HL-60/S4 treated with phorbol 12-myristate 13-acetate at 8.2 ng/mL for 4 days and 3 days (cell line): ENCODE results near the gene IFRD2.
"Not testable (repeated sequence)": the region's sequence is repeated elsewhere in the genome, so short reads cannot be mapped to it uniquely, and the experiment has no call there.

ENCODE experiments used
- in situ Hi-C: fragments of 300-500 bp; cut with MboI; formaldehyde crosslinking; loops from 2 replicates; pipeline ENCODE4 v1.15.0; 2022; ENCODE audit warnings: low sequenced_read_pairs

Gene IFRD2

DNA sequence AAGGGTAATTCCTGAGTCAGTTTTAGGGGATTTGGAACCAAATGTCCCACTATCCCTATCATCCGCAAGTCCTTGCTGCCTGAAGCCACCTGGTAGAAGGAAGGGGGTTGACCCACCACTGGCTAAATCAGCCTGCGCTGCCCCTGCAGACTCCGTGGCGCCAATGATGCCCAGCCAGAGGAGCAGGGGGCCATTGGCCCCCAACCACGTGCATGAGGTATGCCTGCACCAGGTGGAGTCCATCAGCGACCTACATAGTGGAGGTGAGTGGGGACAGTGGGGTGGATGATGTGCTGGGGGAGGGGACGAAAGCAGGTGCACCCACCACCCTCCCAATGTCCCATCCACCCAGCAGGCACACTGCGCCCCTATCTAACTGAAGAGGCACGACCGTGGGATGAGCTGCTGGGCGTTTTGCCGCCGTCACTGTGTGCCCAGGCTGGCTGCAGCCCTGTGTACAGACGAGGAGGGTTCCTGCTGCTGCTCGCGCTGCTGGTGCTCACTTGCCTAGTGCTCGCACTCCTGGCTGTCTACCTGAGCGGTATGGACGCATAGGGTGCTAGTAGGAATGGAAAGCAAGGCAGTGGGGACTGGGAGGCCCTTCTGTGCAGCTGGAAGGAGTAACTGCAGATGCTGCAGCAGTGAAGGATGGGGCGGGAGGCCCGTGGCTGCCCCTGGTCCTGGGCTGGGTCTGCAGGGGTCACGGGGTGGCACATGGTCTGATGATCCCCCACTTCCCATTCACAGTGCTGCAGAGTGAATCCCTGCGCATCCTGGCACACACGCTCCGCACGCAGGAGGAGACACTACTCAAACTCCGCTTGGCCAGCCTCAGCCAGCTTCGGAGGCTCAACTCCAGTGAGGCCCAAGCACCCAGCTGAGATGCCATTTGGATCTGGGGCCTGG, 5.7 kb downstream of the IFRD2 start:
- in situ Hi-C loops = no loop called here

DNA sequence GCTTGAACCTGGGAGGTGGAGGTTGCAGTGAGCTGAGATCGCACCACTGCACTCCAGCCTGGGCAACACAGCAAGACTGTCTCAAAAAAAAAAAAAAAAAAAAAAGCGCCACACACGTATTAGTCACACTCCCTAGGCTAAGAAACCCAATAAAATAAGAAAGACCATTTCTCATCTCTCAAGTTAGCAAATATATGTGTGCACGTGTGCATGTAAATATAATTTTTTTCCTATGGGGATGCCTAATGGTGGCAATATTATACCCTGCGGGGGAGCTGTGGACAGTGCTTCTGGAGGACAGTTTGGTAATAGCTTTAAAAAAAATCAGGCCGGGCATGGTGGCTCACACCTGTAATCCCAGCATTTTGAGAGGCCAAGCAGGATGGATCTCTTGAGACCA, 8.1 kb downstream of the IFRD2 start:
- in situ Hi-C loops = not testable (repeated sequence)

DNA sequence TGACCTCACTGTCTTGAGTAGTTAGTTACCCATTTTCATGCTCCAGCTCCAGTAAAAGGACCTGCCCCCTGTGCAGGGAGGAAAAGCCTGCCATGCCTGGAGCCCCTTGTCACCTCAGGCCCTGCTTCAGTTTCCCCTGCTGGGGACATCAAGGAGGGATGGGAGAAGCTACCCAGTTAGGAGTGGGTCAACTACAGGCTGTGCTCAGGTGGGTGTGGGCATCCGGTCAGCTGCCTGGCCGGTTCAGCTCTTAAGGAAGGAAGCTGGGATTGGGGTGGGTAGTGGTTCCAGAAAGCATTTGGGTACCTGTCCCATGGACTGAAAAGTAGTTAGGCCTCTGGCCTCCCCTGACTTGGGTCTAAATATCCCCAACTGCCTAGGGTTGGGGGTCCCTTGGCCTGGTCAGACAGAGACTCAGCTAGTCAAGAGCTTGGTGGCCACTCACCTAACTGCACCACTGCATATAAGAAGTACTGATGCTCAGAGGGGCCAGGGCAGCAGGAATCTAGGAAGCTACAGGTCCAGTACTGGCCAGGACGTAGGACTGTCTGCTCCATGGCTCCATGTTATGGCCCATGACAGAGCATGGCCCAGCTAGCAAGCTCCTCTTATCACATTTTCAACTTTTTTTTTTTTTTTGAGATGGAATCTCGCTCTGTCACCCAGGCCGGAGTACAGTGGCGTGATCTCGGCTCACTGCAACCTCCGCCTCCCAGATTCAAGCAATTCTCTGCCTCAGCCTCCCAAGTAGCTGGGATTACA, 12.8 kb downstream of the IFRD2 start:
- in situ Hi-C loops = no loop called here

DNA sequence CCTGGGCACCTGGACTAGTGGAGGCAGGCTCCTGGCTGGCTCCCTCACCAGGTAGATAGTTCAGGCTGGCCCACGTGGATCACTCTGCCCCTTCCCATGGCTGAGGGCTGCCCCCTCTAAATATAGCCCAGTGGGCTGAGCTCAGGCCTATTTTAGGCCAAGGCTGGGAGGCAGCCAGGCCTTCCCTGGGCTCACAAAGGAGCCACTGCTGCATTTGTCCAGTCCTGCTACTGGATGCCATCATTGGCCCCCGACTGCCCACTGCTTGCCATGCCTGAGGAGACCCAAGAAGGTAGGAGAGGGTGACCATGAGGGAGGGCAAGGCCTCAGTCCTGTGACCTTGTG, 13.4 kb downstream of the IFRD2 start, which contains the start of gene LSMEM2:
Gene LSMEM2, plus strand, starts transcription at position 208 of the 345 bp plus-strand sequence. Its CDS starts 27 bp downstream, at position 235.
- in situ Hi-C loops = no loop called here

DNA sequence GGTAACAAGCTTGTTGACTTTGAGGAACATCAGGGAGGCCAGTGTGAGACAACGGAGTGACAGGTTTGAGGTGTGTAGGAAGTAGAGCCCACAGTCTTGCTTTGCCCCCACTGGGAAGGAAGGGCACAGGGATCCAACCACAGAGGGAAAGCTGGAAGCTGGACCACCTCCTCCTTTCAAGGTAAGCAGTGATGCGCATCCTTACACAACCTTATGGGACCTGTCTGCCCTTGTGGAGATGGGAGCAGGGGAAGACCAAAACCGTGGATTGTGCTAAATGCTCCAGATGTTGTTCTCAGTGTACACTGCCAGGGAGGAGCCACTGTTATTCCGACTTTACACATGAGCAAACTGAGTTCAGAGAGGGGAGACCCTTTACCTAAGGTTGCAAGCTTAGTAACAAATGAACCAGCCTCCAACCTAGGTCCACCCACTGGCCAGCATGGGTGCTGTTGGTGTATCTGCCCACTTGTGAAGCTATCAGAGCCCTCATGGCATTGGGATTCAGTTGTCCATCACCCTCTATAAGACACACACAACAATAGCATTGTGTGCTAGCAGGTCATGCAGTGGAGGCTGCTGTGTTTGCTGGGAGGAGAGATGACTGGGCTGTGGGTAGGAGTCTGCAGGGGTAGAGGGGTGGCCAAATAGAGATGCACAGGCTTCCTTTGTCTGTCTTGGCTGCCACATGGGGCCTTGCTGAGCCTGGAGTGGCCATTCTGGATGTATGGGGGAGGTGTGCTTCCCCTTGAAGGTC, 13.9 kb downstream of the IFRD2 start:
- in situ Hi-C loops = no loop called here

DNA sequence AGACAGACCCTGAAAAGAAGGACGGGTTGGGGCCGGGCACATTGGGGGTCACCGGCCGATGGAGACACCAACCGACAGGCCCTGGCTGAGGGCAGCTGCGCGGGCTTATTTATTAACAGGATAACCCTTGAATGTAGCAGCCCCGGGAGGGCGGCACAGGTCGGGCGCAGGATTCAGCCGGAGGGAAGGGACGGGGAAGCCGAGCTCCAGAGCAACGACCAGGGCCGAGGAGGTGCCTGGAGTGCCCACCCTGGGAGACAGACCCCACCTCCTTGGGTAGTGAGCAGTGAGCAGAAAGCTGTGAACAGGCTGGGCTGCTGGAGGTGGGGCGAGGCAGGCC, 15.5 kb downstream of the IFRD2 start:
- in situ Hi-C loops = no loop called here

DNA sequence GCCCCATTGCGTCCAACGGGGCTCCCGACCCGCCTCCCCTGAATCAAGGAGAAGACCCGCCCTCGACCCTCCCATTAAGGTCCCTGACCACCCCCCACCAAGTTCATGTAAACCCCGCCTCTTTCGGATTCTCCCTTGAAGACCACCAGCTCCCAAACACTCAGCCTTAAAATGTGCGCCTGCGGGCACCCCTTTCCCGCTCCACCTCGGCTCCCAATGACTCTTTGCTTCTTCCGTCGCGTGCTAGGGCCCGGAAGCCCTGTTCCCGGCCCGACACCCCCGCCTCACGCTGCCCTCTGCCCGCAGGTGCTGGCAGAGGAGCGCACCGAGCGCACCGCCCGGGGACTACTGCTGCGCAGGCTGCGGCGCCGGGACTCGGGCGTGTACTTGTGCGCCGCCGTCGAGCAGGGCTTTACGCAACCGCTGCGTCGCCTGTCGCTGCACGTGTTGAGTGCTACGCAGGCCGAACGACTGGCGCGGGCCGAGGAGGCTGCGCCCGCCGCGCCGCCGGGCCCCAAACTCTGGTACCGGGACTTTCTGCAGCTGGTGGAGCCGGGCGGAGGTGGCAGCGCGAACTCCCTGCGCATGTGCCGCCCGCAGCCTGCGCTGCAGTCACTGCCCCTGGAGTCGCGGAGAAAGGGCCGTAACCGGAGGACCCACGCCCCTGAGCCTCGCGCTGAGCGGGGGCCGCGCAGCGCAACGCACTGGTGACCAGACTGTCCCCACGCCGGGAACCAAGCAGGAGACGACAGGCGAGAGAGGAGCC, 16.1 kb downstream of the IFRD2 start:
- in situ Hi-C loops = no loop called here

DNA sequence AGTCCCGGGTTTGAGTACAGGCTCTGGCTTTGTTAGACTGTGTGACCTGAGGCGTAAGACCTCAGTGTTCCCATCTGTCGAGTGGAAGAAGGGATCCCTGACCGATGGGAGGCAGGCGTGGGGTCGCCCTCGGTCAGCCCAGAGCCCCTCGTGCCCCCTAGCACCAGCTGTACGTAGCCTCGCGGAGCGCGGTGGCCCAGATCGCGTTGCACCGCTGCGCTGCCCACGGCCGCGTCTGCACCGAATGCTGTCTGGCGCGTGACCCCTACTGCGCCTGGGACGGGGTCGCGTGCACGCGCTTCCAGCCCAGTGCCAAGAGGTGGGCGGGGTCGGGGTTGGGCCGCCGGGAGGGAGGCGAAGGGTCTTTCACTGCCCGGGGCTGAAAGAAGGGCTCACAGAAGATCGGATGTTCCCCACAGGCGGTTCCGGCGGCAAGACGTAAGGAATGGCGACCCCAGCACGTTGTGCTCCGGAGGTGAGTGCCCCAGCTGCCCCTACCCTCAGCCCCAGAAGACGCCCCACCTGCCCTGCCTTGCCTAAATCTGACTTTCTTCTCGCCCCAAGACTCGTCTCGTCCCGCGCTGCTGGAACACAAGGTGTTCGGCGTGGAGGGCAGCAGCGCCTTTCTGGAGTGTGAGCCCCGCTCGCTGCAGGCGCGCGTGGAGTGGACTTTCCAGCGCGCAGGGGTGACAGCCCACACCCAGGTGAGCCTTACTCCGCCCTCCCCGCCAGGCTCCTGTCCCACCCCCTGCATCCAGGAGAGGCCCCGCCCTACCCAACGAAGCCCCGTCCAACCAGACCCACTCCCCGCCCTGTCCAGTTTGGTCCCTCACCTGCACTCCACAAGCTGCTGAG, 16.9 kb downstream of the IFRD2 start:
- in situ Hi-C loops = no loop called here

DNA sequence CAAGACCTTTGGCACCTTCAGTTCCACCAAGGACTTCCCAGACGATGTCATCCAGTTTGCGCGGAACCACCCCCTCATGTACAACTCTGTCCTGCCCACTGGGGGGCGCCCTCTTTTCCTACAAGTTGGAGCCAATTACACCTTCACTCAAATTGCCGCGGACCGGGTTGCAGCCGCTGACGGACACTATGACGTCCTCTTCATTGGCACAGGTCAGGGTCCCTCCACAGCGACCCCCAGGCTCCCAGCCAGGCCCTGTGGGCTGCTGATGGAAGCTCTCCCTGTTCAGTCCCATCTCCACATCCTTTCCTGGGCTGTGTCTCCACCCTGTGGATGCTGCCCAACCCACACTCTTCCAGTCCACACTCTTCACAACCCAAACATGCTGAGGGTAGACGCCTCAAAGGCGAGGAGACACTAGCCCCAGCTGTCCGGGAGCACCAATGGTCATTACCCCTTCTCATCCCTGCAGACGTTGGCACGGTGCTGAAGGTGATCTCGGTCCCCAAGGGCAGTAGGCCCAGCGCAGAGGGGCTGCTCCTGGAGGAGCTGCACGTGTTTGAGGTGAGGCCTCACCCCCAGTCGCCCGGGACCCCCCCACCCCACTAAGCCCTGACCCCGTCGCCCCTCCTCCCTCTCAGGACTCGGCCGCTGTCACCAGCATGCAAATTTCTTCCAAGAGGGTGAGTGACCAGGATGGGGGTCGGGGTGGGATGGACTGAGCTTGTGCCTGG, 17.7 kb downstream of the IFRD2 start:
- in situ Hi-C loops = no loop called here

DNA sequence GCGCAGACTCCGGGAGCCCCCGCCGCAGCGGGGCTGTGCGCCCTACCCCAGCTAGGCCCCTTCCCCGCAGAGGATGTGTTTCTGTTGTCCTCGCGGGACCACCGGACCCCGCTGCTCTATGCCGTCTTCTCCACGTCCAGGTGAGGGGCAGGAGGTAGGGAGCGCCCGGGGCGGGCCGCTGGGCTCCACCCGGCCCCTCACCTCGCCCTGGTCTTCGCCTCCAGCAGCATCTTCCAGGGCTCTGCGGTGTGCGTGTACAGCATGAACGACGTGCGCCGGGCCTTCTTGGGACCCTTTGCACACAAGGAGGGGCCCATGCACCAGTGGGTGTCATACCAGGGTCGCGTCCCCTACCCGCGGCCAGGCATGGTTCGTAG, 18.6 kb downstream of the IFRD2 start:
- in situ Hi-C loops = no loop called here

DNA sequence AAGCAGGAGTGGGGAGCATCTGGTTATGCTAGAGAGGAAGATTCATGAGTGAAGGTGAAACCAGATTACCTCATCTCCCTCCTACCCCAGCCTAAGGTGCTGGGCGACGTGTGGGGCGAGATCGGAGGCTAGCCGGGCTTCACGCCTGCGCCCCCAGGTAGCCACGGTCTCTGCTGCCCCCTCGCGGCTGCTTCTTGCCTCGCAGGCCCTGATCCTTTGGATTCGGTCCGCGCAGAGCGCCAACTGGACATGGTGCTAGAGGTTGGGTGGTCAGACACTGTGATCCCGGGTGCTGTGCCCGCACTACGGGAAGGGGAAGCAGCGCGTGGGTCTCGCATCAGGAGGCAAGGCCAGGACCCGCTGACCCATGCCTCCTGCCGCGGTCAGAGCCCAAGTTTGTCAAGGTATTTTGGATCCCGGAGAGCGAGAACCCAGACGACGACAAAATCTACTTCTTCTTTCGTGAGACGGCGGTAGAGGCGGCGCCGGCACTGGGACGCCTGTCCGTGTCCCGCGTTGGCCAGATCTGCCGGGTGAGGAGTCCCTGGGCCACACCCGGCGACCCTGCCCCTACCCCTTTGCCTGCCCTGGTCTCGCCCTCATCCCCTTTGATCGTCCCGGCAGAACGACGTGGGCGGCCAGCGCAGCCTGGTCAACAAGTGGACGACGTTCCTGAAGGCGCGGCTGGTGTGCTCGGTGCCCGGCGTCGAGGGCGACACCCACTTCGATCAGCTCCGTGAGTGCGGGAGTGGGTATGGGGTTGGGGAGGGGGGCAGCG, 19.1 kb downstream of the IFRD2 start:
- in situ Hi-C loops = no loop called here

DNA sequence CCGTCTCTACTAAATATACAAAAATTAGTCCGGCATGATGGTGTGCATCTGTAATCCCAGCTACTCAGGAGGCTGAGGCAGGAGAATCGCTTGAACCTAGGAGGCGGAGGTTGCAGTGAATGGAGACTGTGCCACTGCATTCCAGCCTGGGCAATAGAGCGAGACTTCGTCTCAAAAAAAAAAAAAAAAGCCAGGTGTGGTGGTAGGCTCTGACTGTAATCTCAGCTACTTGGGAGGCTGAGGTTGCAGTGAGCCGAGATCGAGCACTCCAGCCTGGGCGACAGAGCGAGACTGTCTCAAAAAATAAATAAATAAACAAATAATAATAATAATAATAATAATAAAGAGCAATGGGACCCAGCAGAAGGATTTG, 19.7 kb downstream of the IFRD2 start:
- in situ Hi-C loops = not testable (repeated sequence)

DNA sequence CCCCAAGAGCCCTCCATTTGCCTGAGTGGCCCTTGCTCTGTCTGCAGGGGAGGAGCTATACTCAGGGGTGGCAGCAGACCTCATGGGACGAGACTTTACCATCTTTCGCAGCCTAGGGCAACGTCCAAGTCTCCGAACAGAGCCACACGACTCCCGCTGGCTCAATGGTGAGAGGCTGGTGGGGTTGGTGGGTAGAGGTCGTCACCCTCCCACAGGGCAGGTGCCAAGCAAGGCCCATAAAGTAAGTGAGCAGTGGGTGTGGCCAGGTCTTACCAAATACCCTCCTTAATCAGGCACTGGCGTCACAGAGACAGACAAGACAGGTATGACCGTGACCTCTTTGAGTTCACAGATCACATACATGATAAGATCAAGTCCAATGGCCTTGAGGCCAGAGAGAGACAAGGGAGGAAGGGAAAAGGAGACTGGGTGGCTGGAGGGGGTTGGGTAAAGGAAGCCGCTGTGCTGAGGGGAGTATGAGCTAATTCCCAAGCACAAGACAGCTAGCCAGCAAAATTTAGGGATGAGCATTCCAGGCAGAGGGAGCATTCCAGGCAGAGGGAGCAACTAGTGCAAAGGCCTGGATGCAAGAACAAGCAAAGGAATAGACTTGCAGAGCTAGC, 20.8 kb downstream of the IFRD2 start:
- in situ Hi-C loops = no loop called here

DNA sequence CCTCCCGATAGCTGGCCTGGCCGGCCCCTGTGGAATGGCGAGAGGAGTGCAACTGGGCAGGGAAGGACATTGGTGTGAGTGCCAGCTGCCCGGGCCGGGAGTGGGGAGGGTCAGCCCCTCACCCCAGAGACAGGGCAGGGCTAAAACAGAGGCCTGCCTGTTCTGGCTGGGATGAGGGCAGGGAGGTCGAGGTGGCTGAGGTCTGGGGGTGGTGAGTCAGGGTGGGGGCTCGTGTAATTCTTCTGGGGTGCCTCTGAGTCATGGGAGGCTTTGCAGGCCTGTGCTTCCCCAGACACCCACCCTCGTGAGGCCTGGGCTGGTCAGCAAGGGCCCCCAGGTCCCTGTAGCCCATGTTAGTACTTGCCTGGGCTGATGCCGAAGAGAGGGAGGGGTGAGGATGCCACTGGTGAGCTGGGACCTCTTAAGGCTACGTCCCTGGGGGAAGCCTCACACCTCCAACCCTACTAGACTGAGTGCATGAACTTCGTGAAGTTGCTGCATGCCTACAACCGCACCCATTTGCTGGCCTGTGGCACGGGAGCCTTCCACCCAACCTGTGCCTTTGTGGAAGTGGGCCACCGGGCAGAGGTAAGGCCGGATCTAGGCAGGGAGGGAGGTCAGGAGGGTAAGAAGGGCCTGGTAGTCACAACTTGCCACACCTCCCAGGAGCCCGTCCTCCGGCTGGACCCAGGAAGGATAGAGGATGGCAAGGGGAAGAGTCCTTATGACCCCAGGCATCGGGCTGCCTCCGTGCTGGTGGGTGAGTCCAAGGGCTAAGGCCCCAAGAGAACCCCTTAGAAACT, 21.6 kb downstream of the IFRD2 start:
- in situ Hi-C loops = no loop called here

DNA sequence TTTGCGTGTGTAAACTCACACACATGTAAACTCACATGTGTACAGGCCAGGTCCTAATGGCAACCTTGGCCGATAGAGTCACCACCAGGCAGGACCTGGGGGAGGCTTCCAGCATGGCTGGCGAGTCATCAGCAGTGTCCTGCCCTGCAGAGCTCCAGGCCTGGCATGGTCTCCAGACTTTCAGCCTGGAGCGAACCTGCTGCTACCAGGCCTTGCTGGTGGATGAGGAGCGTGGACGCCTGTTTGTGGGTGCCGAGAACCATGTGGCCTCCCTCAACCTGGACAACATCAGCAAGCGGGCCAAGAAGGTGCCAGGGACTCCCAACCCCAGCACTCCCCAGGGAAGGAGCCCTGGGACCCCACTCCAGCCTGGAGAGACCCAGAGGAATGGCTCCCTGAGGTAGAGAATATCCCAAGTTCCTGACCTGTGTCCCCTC, 22.2 kb downstream of the IFRD2 start:
- in situ Hi-C loops = no loop called here

DNA sequence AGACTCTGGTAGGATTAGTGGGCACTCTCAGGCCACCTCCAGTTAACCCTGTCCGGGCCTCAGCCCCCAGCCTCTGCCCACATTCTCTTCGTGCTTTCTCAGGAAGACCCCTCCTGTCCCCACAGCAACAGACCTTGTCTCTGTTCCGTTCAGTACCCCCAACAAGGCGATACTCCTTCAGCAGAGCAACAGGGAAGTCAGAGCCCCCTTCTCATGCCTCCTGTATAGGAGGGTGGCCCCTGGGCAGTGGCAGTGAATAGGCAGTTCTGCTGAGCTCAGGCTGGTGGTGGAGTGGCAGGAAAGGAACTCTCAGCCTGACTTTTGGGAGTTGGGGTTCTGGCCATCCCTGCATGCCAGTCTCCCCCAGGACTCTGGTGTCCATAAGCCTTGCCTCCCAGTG, 22.8 kb downstream of the IFRD2 start:
- in situ Hi-C loops = no loop called here
